Suprapubic skin (tissue), 4 donors: ENCODE results near the gene KCNN4. TPM values are rescaled to one million over a fixed set of nuclear protein-coding genes. Genes with fewer than 3 reads are reported as not detected.
"Not testable (repeated sequence)": the region's sequence is repeated elsewhere in the genome, so short reads cannot be mapped to it uniquely, and the experiment has no call there.

ENCODE experiments used
- DNase-seq, 2 donors: peaks; one replicate each; pipeline ENCODE4 v3.0.0-alpha.2; 2019; ENCODE audit warnings: low spot score in 2 of 2
- H3K27ac ChIP-seq: fragments of 200-600 bp; sonication (generic); one replicate; pipeline ENCODE4 v1.5.1; 2019
- H3K27me3 ChIP-seq: fragments of 200-600 bp; sonication (generic); one replicate; pipeline ENCODE4 v1.5.1; 2019
- H3K36me3 ChIP-seq: fragments of 200-600 bp; sonication (generic); one replicate; pipeline ENCODE4 v1.5.1; 2019
- H3K4me1 ChIP-seq: fragments of 200-600 bp; sonication (generic); one replicate; pipeline ENCODE4 v1.5.1; 2019
- H3K4me3 ChIP-seq: fragments of 200-600 bp; sonication (generic); one replicate; pipeline ENCODE4 v1.5.1; 2019; ENCODE audit warnings: mild to moderate bottlenecking
- H3K9me3 ChIP-seq: fragments of 200-600 bp; sonication (generic); one replicate; pipeline ENCODE4 v1.5.1; 2019
- CTCF ChIP-seq, 2 donors: fragments of 200-600 bp in 1 of 2; fragments of 450-650 bp in 1 of 2; sonication (generic) in 1 of 2; IDR thresholded peaks; one replicate each; pipeline ENCODE4 v1.5.1; 2016 to 2019; ENCODE audit warnings: antibody characterized with exemption in 2 of 2, mild to moderate bottlenecking in 1 of 2, moderate library complexity in 1 of 2
- EP300 ChIP-seq: sonication (generic); formaldehyde crosslinking; IDR thresholded peaks from one replicate; pipeline ENCODE4 v1.6.1; 2017; ENCODE audit warnings: antibody characterized with exemption
- POLR2A ChIP-seq, 2 donors: fragments of 450-650 bp; IDR thresholded peaks; one replicate each; pipeline ENCODE4 v1.6.1; 2017; ENCODE audit warnings: antibody characterized with exemption in 2 of 2, mild to moderate bottlenecking in 2 of 2, moderate library complexity in 2 of 2
- POLR2AphosphoS5 ChIP-seq, 3 donors: sonication (generic); formaldehyde crosslinking; IDR thresholded peaks; one replicate each; pipeline ENCODE4 v1.6.1; 2017; ENCODE audit warnings: antibody characterized with exemption in 3 of 3
- WGBS: methylation state at CpG from one replicate; pipeline ENCODE4 v1.1.5; 2018; 5-methylcytosine and 5-hydroxymethylcytosine counted together
- total RNA-seq, 4 donors: library from RNA; depleted of rRNA; stranded (reverse); fragments of >200 nt; gene quantifications; one replicate each; pipeline ENCODE4 v1.1.0, GENCODE V29; 2016

The KCNN4 gene
- total RNA-seq, 4 donors from 2014 or later = 26.4 to 77.9 (median 48.2) TPM

GRCh38 chr19:43776286-43776685 is 4.5 kb downstream of the KCNN4 start:
- Histone ChIP-seq H3K27ac (peak overlapping the region; percentile 72), H3K4me1 (peaks cover 40% of the 10 kb centered on the region), H3K9me3 (no peaks in the 10 kb centered on the region), H3K4me3 (no peak overlapping the region), H3K27me3 (no peaks in the 10 kb centered on the region), H3K36me3 (no peaks in the 10 kb centered on the region)
- TF ChIP-seq EP300 = no peak
- no peak for TF ChIP-seq POLR2AphosphoS5 (IDR thresholded peaks at IDR 0.05)
- TF ChIP-seq POLR2A (IDR thresholded peaks at IDR 0.05) = no peak
- TF ChIP-seq CTCF (IDR thresholded peaks at IDR 0.05) = no peak
- WGBS = 70% methylated on average over 11 of the region's 11 CpGs
- DNase-seq = no peak

GRCh38 chr19:43775299-43775890 is 5.4 kb downstream of the KCNN4 start:
- peaks cover 31% of the 10 kb centered on the region for H3K4me1 ChIP-seq
- H3K4me3 ChIP-seq = no peak overlapping the region
- H3K9me3 ChIP-seq = no peaks in the 10 kb centered on the region
- TF ChIP-seq CTCF (IDR thresholded peaks at IDR 0.05) = no peak
- TF ChIP-seq EP300 = no peak
- TF ChIP-seq POLR2A (IDR thresholded peaks at IDR 0.05) = no peak
- no peak for TF ChIP-seq POLR2AphosphoS5 (IDR thresholded peaks at IDR 0.05)
- WGBS = 92% methylated on average over 7 of the region's 7 CpGs
- H3K27ac ChIP-seq = no peak overlapping the region
- no peak for DNase-seq
- H3K36me3 ChIP-seq = no peaks in the 10 kb centered on the region
- H3K27me3 ChIP-seq = no peaks in the 10 kb centered on the region

- WGBS = 71% methylated on average over 11 of the region's 11 CpGs
- H3K27ac ChIP-seq, DNase-seq, H3K4me3 ChIP-seq, H3K27me3 ChIP-seq, H3K36me3 ChIP-seq, H3K9me3 ChIP-seq: not testable (repeated sequence)
- peaks cover 27% of the 10 kb centered on the region for H3K4me1 ChIP-seq
Observed at GRCh38 chr19:43774940-43775258, 5.9 kb downstream of the KCNN4 start.

GRCh38 chr19:43774103-43774939 is 6.5 kb downstream of the KCNN4 start:
- 59% methylated on average over 26 of the region's 63 CpGs for WGBS
- Histone ChIP-seq H3K4me1 (peaks cover 24% of the 10 kb centered on the region), H3K27ac (peak overlapping the region; percentile 7), H3K4me3 (peak overlapping the region; percentile 14), H3K36me3 (no peaks in the 10 kb centered on the region), H3K27me3 (no peaks in the 10 kb centered on the region), H3K9me3 (no peaks in the 10 kb centered on the region)
- TF ChIP-seq POLR2A (IDR thresholded peaks at IDR 0.05) = no peak
- TF ChIP-seq CTCF (IDR thresholded peaks at IDR 0.05) = peak in 1 of 2 donors; percentile 65
- no peak for TF ChIP-seq POLR2AphosphoS5 (IDR thresholded peaks at IDR 0.05)
- TF ChIP-seq EP300 = no peak
- no peak for DNase-seq

GRCh38 chr19:43773725-43774102 is 7.1 kb downstream of the KCNN4 start:
- no peak overlapping the region for H3K27ac ChIP-seq

More at GRCh38 chr19:43773725-43774102, 7.1 kb downstream of the KCNN4 start:
- no peak for DNase-seq
- H3K4me1 ChIP-seq = peaks cover 23% of the 10 kb centered on the region
- no peak for TF ChIP-seq CTCF (IDR thresholded peaks at IDR 0.05)
- TF ChIP-seq POLR2A (IDR thresholded peaks at IDR 0.05) = no peak
- no peak for TF ChIP-seq EP300
- TF ChIP-seq POLR2AphosphoS5 (IDR thresholded peaks at IDR 0.05) = no peak
- no peak overlapping the region for H3K4me3 ChIP-seq
- 96% methylated on average over 5 of the region's 5 CpGs for whole genome bisulfite sequencing
- no peaks in the 10 kb centered on the region for H3K27me3 ChIP-seq
- H3K9me3 ChIP-seq = no peaks in the 10 kb centered on the region
- no peaks in the 10 kb centered on the region for H3K36me3 ChIP-seq
